HFFc6 (cell line): Measurements from ENCODE around the gene CTLA4. TPM values are rescaled to one million over a fixed set of nuclear protein-coding genes. Genes with fewer than 3 reads are reported as not detected.

ENCODE experiments used
- DNase-seq: peaks from one replicate; pipeline ENCODE4 v3.0.0-alpha.2; 2018
- H3K27ac Mint-ChIP-seq: 2 replicates; pipeline ENCODE4 v1.8.0; 2020; ENCODE audit warnings: mild to moderate bottlenecking, mixed read lengths
- H3K27me3 Mint-ChIP-seq: 2 replicates; pipeline ENCODE4 v1.8.0; 2021; ENCODE audit warnings: mild to moderate bottlenecking, moderate library complexity, mixed read lengths; ENCODE audit not compliant: insufficient read depth
- H3K36me3 Mint-ChIP-seq: 2 replicates; pipeline ENCODE4 v1.8.0; 2021; ENCODE audit warnings: low read depth, mixed read lengths
- H3K4me1 Mint-ChIP-seq: 2 replicates; pipeline ENCODE4 v1.8.0; 2020; ENCODE audit warnings: low read depth, mixed read lengths
- H3K4me3 Mint-ChIP-seq: 2 replicates; pipeline ENCODE4 v1.8.0; 2020; ENCODE audit warnings: mild to moderate bottlenecking, moderate library complexity, mixed read lengths
- H3K9me3 Mint-ChIP-seq: 2 replicates; pipeline ENCODE4 v1.8.0; 2020; ENCODE audit warnings: mild to moderate bottlenecking, mixed read lengths
- CTCF ChIP-seq: fragments of 200-600 bp; sonication (generic); IDR thresholded peaks from 2 replicates; pipeline ENCODE4 v1.5.0; 2021; ENCODE audit warnings: antibody characterized with exemption, mild to moderate bottlenecking
- total RNA-seq, 6 experiments: library from RNA; stranded (reverse); fragmentation: NEBNext Ultra II Directional; extraction: Animal tissue kit (Norgen Biotek cat#: 25700); gene quantifications; 2 replicates in 1 of 6; 3 replicates in 5 of 6; pipeline ENCODE4 v1.2.3, GENCODE V29; 2021

The CTLA4 gene
- total RNA-seq, 6 experiments from 2014 or later = not detected

GRCh38 chr2:203894262-203894661, 26.7 kb downstream of the CTLA4 start:
- Mint-ChIP-seq H3K36me3 (no peaks in the 10 kb centered on the region), H3K4me3 (no peak overlapping the region), H3K27me3 (peaks cover 18% of the 10 kb centered on the region), H3K27ac (no peak overlapping the region), H3K4me1 (0 out of 2 replicates have a peak, but pooled peaks cover 4% of the 10 kb centered on the region), H3K9me3 (no peaks in the 10 kb centered on the region)
- no peak for DNase-seq
- no peak for TF ChIP-seq CTCF

- H3K27ac Mint-ChIP-seq = no peak overlapping the region
- no peak for TF ChIP-seq CTCF
- peaks cover 6% of the 10 kb centered on the region; the same call in 1 of the 2 replicates for H3K36me3 Mint-ChIP-seq
- H3K27me3 Mint-ChIP-seq = peaks cover 18% of the 10 kb centered on the region
- peaks cover 16% of the 10 kb centered on the region for H3K9me3 Mint-ChIP-seq
- DNase-seq = no peak
- H3K4me1 Mint-ChIP-seq = no peaks in the 10 kb centered on the region
- no peak overlapping the region for H3K4me3 Mint-ChIP-seq
Observed at GRCh38 chr2:203897544-203897943, 30.0 kb downstream of the CTLA4 start.

- no peak for TF ChIP-seq CTCF
- Mint-ChIP-seq H3K4me1 (no peaks in the 10 kb centered on the region), H3K4me3 (no peak overlapping the region), H3K36me3 (peaks cover 6% of the 10 kb centered on the region; the same call in 1 of the 2 replicates), H3K9me3 (peaks cover 17% of the 10 kb centered on the region), H3K27ac (no peak overlapping the region), H3K27me3 (peaks cover 18% of the 10 kb centered on the region)
- no peak for DNase-seq
Observed at GRCh38 chr2:203898657-203899056, 31.1 kb downstream of the CTLA4 start.

DNA sequence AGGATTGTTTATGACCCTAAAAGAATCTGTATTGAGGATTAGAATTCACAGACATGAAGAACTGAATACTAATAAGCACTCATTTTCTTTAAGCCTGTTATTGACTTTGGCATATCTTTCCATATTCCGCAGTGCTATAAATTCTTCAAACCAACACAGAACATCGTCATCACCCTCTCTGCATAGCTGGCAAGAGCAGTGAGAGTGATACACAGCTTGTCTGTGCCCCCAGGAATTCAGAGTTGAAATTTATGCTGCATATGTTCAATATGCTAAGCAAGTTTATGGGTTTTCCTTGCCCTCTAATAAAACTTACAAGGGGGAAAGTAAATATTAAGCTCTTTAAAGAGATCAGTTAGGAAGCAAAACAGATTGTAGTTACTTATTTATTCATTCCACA, 32.7 kb downstream of the CTLA4 start:
- Mint-ChIP-seq H3K27ac (no peak overlapping the region), H3K36me3 (peaks cover 6% of the 10 kb centered on the region; the same call in 1 of the 2 replicates), H3K27me3 (peaks cover 15% of the 10 kb centered on the region), H3K9me3 (peaks cover 17% of the 10 kb centered on the region), H3K4me1 (no peaks in the 10 kb centered on the region), H3K4me3 (no peak overlapping the region)
- TF ChIP-seq CTCF = no peak
- no peak for DNase-seq

DNA sequence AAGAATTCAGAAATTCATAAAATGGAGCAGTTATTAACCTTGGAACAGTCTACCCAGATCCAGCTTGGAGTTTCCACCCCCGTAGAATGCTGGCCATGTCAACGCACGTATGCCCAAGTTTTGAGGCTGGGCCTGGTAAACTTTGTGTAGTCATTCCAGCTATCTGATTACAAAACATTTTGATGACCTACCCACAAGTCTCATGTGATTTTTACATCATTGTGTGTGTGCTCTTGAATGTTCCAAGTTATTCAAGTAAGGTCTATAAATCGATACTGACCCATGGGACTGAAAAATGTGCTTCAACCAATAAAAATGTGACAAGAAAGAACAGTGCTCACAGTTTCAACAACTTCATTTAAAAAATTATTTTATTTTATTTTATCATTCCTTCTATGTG, 36.5 kb downstream of the CTLA4 start:
- Mint-ChIP-seq H3K27ac (no peak overlapping the region), H3K4me3 (no peak overlapping the region), H3K4me1 (peaks cover 3% of the 10 kb centered on the region), H3K27me3 (peaks cover 3% of the 10 kb centered on the region; the same call in 1 of the 2 replicates), H3K9me3 (peaks cover 17% of the 10 kb centered on the region), H3K36me3 (peaks cover 6% of the 10 kb centered on the region; the same call in 1 of the 2 replicates)
- TF ChIP-seq CTCF = no peak
- DNase-seq = no peak

DNA sequence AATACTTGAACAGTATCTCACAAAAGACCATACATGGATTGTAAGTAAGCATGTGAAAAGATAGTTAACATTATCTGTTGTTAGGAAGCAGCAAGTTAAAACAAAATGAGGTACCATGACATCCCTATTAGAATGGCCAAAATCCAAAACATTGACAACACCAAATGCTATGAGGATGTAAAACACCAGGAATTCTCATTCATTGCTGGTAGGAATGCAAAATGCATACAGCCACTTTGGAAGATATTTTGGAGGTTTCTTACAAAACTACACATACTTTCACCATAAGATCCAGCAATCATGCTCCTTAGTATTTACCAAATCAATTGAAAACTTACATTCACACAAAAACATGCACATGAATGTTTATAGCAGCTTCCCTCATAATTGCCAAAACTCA, 38.1 kb downstream of the CTLA4 start:
- DNase-seq = peak; percentile 38
- Mint-ChIP-seq H3K9me3 (peaks cover 15% of the 10 kb centered on the region), H3K27ac (no peak overlapping the region), H3K36me3 (peaks cover 6% of the 10 kb centered on the region; the same call in 1 of the 2 replicates), H3K27me3 (peaks cover 2% of the 10 kb centered on the region; the same call in 1 of the 2 replicates), H3K4me1 (peaks cover 10% of the 10 kb centered on the region), H3K4me3 (no peak overlapping the region)
- TF ChIP-seq CTCF = no peak
